ENCODE data around the gene VDAC1. TPM values are rescaled to one million over a fixed set of nuclear protein-coding genes. Genes with fewer than 3 reads are reported as not detected.
"Not testable (repeated sequence)": the region's sequence is repeated elsewhere in the genome, so short reads cannot be mapped to it uniquely, and the experiment has no call there.

The VDAC1 gene
- total RNA-seq, 1 donor from 2014 or later, result 224 TPM

- no peak overlapping the region for H2AFZ ChIP-seq (replicated peaks)
- no peak overlapping the region for H3K9ac ChIP-seq
- H3K79me2 ChIP-seq (ENCODE audit: low read depth), result no peaks in the 10 kb centered on the region
- no peak overlapping the region for H3K4me3 ChIP-seq
- no peaks in the 10 kb centered on the region for H3K36me3 Mint-ChIP-seq
- H3F3A ChIP-seq (ENCODE audit: low read depth), result peaks cover 18% of the 10 kb centered on the region
- H3K27me3 Mint-ChIP-seq (ENCODE audit: insufficient read depth, low read depth), result peaks cover 4% of the 10 kb centered on the region
- H3K4me3 Mint-ChIP-seq, result no peak overlapping the region
- H3K27ac Mint-ChIP-seq, result no peak overlapping the region
- peaks cover 5% of the 10 kb centered on the region for H3K9me3 Mint-ChIP-seq
- no peaks in the 10 kb centered on the region for H3K36me3 ChIP-seq
- no peak for TF ChIP-seq CTCF (IDR thresholded peaks at IDR 0.05)
- no peak for TF ChIP-seq EZH2 (IDR thresholded peaks at IDR 0.05)
- TF ChIP-seq EZH2phosphoT487 (IDR thresholded peaks at IDR 0.05), result no peak
- DNase-seq (ENCODE audit: low spot score), result no peak
- H3K9me3 ChIP-seq (ENCODE audit: low read depth), result no peaks in the 10 kb centered on the region
- H3K27me3 ChIP-seq, result no peaks in the 10 kb centered on the region
- no peaks in the 10 kb centered on the region for H4K20me1 ChIP-seq (ENCODE audit: low read depth)
- H3K4me1 ChIP-seq, result peaks cover 11% of the 10 kb centered on the region
- H3K4me1 Mint-ChIP-seq, result no peaks in the 10 kb centered on the region
- no peak overlapping the region for H3K4me2 ChIP-seq
- H3K27ac ChIP-seq, result no peak overlapping the region
These were observed 33.4 kb upstream of the VDAC1 start for GRCh38 chr5:134038138-134038537.

GRCh38 chr5:134037160-134037559 lies 32.4 kb upstream of the VDAC1 start:
- Histone ChIP-seq H3K9ac (no peak overlapping the region), H2AFZ (replicated peaks) (no peak overlapping the region), H3K36me3 (no peaks in the 10 kb centered on the region), H3K9me3 (ENCODE audit: low read depth) (no peaks in the 10 kb centered on the region), H3F3A (ENCODE audit: low read depth) (peaks cover 18% of the 10 kb centered on the region), H3K4me2 (no peak overlapping the region), H4K20me1 (ENCODE audit: low read depth) (no peaks in the 10 kb centered on the region), H3K79me2 (ENCODE audit: low read depth) (no peaks in the 10 kb centered on the region), H3K27me3 (no peaks in the 10 kb centered on the region), H3K27ac (no peak overlapping the region), H3K4me1 (peaks cover 11% of the 10 kb centered on the region), H3K4me3 (no peak overlapping the region)
- peaks cover 8% of the 10 kb centered on the region for H3K27me3 Mint-ChIP-seq (ENCODE audit: insufficient read depth, low read depth)
- no peak overlapping the region for H3K27ac Mint-ChIP-seq
- H3K9me3 Mint-ChIP-seq, result peaks cover 5% of the 10 kb centered on the region
- no peaks in the 10 kb centered on the region for H3K4me1 Mint-ChIP-seq
- DNase-seq (ENCODE audit: low spot score), result no peak
- no peaks in the 10 kb centered on the region for H3K36me3 Mint-ChIP-seq
- no peak overlapping the region for H3K4me3 Mint-ChIP-seq
- TF ChIP-seq EZH2 (IDR thresholded peaks at IDR 0.05) (no peak), CTCF (IDR thresholded peaks at IDR 0.05) (no peak), EZH2phosphoT487 (IDR thresholded peaks at IDR 0.05) (no peak)

DNA sequence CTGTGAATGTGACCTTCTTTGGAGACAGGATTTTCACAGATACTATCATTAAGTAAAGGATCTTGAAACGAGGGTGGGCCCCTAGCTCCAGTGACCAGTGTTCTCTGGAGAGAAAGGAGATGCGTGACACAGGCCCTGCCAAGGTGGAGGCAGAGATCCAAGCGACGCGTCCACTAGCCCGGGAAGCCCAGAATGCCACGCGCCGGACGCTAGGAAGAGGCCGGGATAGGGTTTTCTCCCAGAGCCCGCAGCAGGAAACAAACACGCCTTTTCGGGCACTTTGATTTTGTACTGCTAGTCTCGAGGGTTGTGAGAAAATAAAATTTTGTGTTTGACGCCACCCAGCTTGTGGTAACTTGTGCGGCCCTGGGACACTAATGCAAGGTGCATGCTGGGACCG lies 29.6 kb upstream of the VDAC1 start:
- H3K4me3 ChIP-seq, result no peak overlapping the region
- H3F3A ChIP-seq (ENCODE audit: low read depth), result peaks cover 18% of the 10 kb centered on the region
- H4K20me1 ChIP-seq (ENCODE audit: low read depth), result no peaks in the 10 kb centered on the region
- Mint-ChIP-seq H3K4me3 (no peak overlapping the region), H3K27ac (no peak overlapping the region), H3K4me1 (no peaks in the 10 kb centered on the region), H3K27me3 (ENCODE audit: insufficient read depth, low read depth) (peaks cover 7% of the 10 kb centered on the region), H3K36me3 (no peaks in the 10 kb centered on the region), H3K9me3 (peaks cover 5% of the 10 kb centered on the region)
- no peak for TF ChIP-seq EZH2phosphoT487 (IDR thresholded peaks at IDR 0.05)
- TF ChIP-seq EZH2 (IDR thresholded peaks at IDR 0.05), result no peak
- TF ChIP-seq CTCF (IDR thresholded peaks at IDR 0.05), result no peak
- H3K4me1 ChIP-seq, result peaks cover 11% of the 10 kb centered on the region
- H3K27ac ChIP-seq, result no peak overlapping the region
- no peak overlapping the region for H3K9ac ChIP-seq
- H3K27me3 ChIP-seq, result no peaks in the 10 kb centered on the region
- H3K4me2 ChIP-seq, result no peak overlapping the region
- no peak for DNase-seq (ENCODE audit: low spot score)
- H3K9me3 ChIP-seq (ENCODE audit: low read depth), result no peaks in the 10 kb centered on the region
- no peaks in the 10 kb centered on the region for H3K79me2 ChIP-seq (ENCODE audit: low read depth)
- H2AFZ ChIP-seq (replicated peaks), result no peak overlapping the region
- H3K36me3 ChIP-seq, result no peaks in the 10 kb centered on the region

GRCh38 chr5:134030303-134030964 lies 25.7 kb upstream of the VDAC1 start:
- not testable (repeated sequence) for H3K27ac ChIP-seq

More at GRCh38 chr5:134030303-134030964, 25.7 kb upstream of the VDAC1 start:
- H3K9me3 Mint-ChIP-seq; H3K36me3 ChIP-seq; H3K4me1 ChIP-seq; H3K4me3 Mint-ChIP-seq; H4K20me1 ChIP-seq (ENCODE audit: low read depth); H3K9ac ChIP-seq; H3K4me2 ChIP-seq; H3K4me1 Mint-ChIP-seq; H2AFZ ChIP-seq (replicated peaks); H3K79me2 ChIP-seq (ENCODE audit: low read depth); H3K27ac Mint-ChIP-seq; H3K4me3 ChIP-seq; H3K36me3 Mint-ChIP-seq; H3K9me3 ChIP-seq (ENCODE audit: low read depth); H3K27me3 ChIP-seq; DNase-seq (ENCODE audit: low spot score); H3F3A ChIP-seq (ENCODE audit: low read depth): not testable (repeated sequence)
- H3K27me3 Mint-ChIP-seq (ENCODE audit: insufficient read depth, low read depth), result peaks cover 13% of the 10 kb centered on the region
